CD4-positive, alpha-beta T cell treated with Interleukin-15 for 1 hour (primary cell): ENCODE measurements around the gene E2F1.
"Not testable (repeated sequence)": the region's sequence is repeated elsewhere in the genome, so short reads cannot be mapped to it uniquely, and the experiment has no call there.

ENCODE experiments used
- DNase-seq: peaks from one replicate; pipeline ENCODE4 v3.0.0-alpha.2; 2020

Gene E2F1

GRCh38 chr20:33636776-33637175 is 49.4 kb downstream of the E2F1 start:
- DNase-seq, result no peak

DNA sequence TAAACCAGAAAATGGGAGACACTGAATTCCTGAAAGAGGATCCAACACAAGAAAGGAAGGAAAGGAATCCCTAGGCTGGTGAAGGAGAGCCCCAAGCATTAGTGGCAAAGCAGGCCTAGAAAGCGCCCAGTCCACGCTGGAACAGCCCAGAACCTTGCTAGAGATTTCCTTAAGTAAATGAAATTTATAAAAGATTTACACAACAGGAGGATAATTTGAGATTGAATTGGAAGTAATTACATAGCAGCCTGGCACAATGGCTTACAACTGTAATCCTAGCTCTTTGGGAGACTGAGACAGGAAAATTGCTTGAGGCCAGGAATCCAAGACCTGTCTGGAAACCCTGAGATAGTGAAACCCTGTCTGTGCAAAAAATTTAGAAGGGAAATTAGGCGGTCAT is 50.8 kb downstream of the E2F1 start:
- no peak for DNase-seq

- not testable (repeated sequence) for DNase-seq
These were observed 54.3 kb downstream of the E2F1 start for GRCh38 chr20:33631910-33632309.

DNA sequence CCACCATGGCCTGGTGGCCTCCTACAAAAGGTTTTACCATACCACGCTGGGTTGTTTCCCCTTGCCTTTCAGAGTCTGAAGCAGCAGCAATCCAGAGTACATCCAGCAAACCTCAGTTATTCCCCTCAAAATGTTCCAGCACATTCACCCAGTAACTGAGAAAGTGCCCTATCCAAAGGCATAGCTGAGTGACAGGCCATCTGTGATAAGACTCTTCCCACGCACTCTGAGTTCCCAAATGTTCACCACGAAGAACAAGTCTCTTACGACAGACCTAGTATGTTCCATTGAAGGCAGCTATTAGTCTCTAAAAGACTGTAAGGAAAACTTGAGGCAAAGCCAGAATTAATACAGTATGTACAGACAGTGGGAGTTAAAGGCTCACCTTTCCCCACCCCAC is 55.7 kb downstream of the E2F1 start:
- DNase-seq, result no peak

DNA sequence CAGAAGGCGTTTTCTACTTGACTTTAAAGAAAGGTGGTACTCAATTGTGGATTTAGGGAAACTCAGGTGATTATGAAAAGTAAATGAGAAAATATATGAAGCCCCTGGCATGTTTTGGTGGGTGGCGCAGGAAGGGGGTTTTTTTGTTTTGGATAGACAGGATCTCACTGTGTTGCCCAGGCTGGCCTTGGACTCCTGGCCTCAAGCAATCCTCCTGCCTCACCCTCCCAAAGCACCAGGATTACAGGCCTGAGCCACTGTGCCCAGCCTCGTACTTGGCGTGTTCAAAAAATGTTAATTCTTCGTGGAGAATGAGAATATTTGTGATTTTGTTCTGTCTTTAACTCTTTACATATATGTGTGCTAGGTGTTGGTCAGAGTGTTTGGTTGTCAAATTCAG is 56.2 kb downstream of the E2F1 start:
- no peak for DNase-seq

- DNase-seq, result no peak
These were observed 56.7 kb downstream of the E2F1 start for GRCh38 chr20:33629533-33629932.

GRCh38 chr20:33627577-33628216 is 58.5 kb downstream of the E2F1 start:
- DNase-seq, result no peak

GRCh38 chr20:33626190-33626589 is 60.0 kb downstream of the E2F1 start:
- DNase-seq, result no peak
